ENCODE results near the gene ADAMTS17. TPM values are rescaled to one million over a fixed set of nuclear protein-coding genes. Genes with fewer than 3 reads are reported as not detected.

Gene ADAMTS17
- total and polyA plus RNA-seq, 7 donors, result 4.4 to 93.0 (median 7.2) TPM

DNA sequence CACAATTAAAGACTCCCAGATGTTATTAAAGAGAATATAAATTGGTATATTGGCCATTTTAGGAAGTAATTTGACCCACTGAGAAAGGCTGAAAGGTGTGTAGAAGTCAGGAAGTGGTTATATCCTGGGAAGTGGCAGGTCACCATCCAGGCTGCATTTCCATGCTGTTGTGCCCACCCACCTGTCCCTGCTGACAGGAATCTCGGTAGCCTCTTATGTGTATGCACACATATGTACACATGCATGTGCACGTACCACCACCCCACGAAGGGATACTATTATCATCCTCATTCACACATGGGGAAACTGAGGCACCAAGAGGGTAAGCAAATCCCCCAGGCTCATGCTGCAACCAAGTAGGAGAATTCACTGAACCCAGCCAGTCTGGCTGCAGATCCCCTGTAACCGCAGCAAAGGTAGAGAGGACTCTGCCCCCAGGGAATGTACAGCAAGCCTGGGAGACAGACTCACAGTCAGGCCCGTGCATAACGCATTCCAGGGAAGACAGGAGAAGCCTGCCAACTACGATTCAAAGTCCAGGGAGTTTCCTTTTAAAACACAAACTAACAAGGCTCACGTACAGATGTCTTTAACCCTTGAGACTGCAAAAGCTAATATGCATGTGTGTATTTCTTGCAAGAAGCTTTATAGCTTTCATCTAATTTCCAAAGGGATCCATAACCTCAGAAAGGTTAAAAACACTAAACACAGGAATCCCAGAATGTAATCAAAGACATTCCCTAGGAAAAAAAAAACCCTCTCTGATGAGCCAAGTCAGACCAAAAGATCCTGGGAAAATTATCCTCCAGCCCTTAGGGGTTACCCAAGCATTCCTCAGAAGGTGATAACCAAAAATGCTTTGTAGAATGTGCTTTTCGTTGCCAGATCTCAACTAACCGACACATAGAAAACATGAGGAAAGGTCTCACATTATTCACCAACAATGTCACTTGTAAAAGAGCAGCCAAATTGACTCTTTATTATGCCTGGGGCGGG, 129.6 kb downstream of the ADAMTS17 start:
- H3K4me1 ChIP-seq, result peaks cover 4% of the 10 kb centered on the region
- H3K36me3 ChIP-seq (ENCODE audit: insufficient read depth in 1 of 2, low read depth in 1 of 2), result no peaks in the 10 kb centered on the region
- H3K9me3 ChIP-seq, result no peaks in the 10 kb centered on the region
- intact Hi-C loops (cut with DNase I), result no loop called here
- WGBS, 3 donors, result 51 to 59% (median 52%) methylated on average over 11 of the region's 11 CpGs
- ATAC-seq (no peak), DNase-seq (no peak)
- no peaks in the 10 kb centered on the region for H3K27me3 ChIP-seq (ENCODE audit: insufficient read depth in 3 of 3, low read length in 2 of 3)
- no peak overlapping the region for H3K4me3 ChIP-seq
- TF ChIP-seq CTCF (IDR thresholded peaks at IDR 0.05), result no peak
- no peak overlapping the region for H3K27ac ChIP-seq

GRCh38 chr15:100210338-100210737, 131.4 kb downstream of the ADAMTS17 start:
- H3K27me3 ChIP-seq (ENCODE audit: insufficient read depth in 3 of 3, low read length in 2 of 3), result no peaks in the 10 kb centered on the region
- 94 to 98% (median 94%) methylated on average over 5 of the region's 5 CpGs for WGBS, 3 donors
- H3K36me3 ChIP-seq (ENCODE audit: insufficient read depth in 1 of 2, low read depth in 1 of 2), result no peaks in the 10 kb centered on the region
- peaks cover 16% of the 10 kb centered on the region for H3K4me1 ChIP-seq
- ATAC-seq (no peak), DNase-seq (no peak)
- H3K27ac ChIP-seq, result no peak overlapping the region
- no peak for TF ChIP-seq CTCF (IDR thresholded peaks at IDR 0.05)
- no peak overlapping the region for H3K4me3 ChIP-seq
- intact Hi-C loops (cut with DNase I), result no loop called here
- H3K9me3 ChIP-seq, result no peaks in the 10 kb centered on the region

DNA sequence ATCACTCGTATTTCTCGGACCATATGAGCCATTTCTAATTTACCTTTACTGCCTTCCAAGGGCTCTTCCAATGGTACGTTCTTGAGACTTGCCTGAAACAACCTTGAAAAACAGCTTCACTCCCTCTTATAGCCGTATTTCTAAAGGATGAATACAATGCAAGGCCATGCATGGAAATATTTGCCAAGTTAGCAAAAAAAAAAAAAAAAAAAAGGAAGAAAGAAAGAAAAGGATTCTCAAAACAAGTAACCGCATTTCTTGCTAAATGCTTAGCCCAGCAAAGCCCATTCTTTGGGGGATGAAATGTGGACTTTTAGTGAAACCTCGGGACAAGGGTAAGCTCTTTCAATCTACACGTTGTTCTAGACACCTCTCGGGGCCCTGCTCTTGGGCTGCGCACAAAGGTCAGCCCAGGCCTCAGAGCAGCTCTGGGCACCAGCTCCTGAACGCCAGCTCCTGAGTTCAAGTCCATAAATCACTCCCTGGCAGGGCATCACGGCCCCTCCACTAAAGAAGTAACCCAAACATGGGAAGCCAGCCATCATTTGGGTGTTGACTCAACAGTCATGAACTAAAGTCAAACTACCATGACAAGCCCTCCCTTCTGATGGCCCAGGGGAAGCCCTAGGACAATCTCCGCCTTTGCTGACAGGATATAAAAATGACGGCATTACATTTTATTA, 132.7 kb downstream of the ADAMTS17 start:
- Histone ChIP-seq H3K4me1 (peaks cover 17% of the 10 kb centered on the region), H3K9me3 (no peaks in the 10 kb centered on the region), H3K27ac (no peak overlapping the region), H3K27me3 (ENCODE audit: insufficient read depth in 3 of 3, low read length in 2 of 3) (no peaks in the 10 kb centered on the region), H3K36me3 (ENCODE audit: insufficient read depth in 1 of 2, low read depth in 1 of 2) (no peaks in the 10 kb centered on the region), H3K4me3 (no peak overlapping the region)
- peak in 2 of 4 donors; percentile 51 to 80 for ATAC-seq
- no peak for TF ChIP-seq CTCF (IDR thresholded peaks at IDR 0.05)
- intact Hi-C loops (cut with DNase I), result no loop called here
- peak in 1 of 2 donors; percentile 75 for DNase-seq
- WGBS, 3 donors, result 52 to 74% (median 73%) methylated on average over 13 of the region's 13 CpGs

- DNase-seq (no peak), ATAC-seq (peak; percentile 20 to 53 (median 35))
- no peak overlapping the region for H3K4me3 ChIP-seq
- intact Hi-C loops (cut with DNase I), result no loop called here
- no peak for TF ChIP-seq CTCF (IDR thresholded peaks at IDR 0.05)
- H3K27me3 ChIP-seq (ENCODE audit: insufficient read depth in 3 of 3, low read length in 2 of 3), result no peaks in the 10 kb centered on the region
- no peaks in the 10 kb centered on the region for H3K9me3 ChIP-seq
- H3K4me1 ChIP-seq, result peaks cover 23% of the 10 kb centered on the region
- H3K36me3 ChIP-seq (ENCODE audit: insufficient read depth in 1 of 2, low read depth in 1 of 2), result no peaks in the 10 kb centered on the region
- 15 to 32% (median 18%) methylated on average over 2 of the region's 2 CpGs for WGBS, 3 donors
- no peak overlapping the region for H3K27ac ChIP-seq
Measured at GRCh38 chr15:100207053-100207452, 134.7 kb downstream of the ADAMTS17 start.

Measured in psoas muscle (tissue), 8 donors.